DOHH2 (cell line): Measurements from ENCODE around the gene ZBED2.
A peak's percentile ranks its signal among the peaks of the same experiment; 100 is the strongest.

ENCODE experiments used
- H3F3A ChIP-seq: fragments of 200-600 bp; sonication (generic), shearing (Covaris generic); 2 replicates; pipeline ENCODE4 v1.6.0; 2016; ENCODE audit warnings: antibody characterized with exemption, mild to moderate bottlenecking; ENCODE audit not compliant: control insufficient read depth, insufficient read depth
- H3K27ac ChIP-seq: fragments of 200-600 bp; sonication (generic); 2 replicates; pipeline ENCODE4 v1.5.1; 2014; ENCODE audit warnings: low read depth, mild to moderate bottlenecking, low read length, moderate library complexity
- H3K27me3 ChIP-seq: fragments of 200-600 bp; sonication (generic); 2 replicates; pipeline ENCODE4 v1.6.1; 2014; ENCODE audit warnings: mild to moderate bottlenecking, low read length, mixed read lengths; ENCODE audit not compliant: control insufficient read depth
- H3K36me3 ChIP-seq: fragments of 200-600 bp; sonication (generic); 2 replicates; pipeline ENCODE4 v1.6.1; 2014; ENCODE audit warnings: mild to moderate bottlenecking, low read length, moderate library complexity, mixed read lengths; ENCODE audit not compliant: control insufficient read depth
- H3K4me1 ChIP-seq: fragments of 200-600 bp; sonication (generic); 2 replicates; pipeline ENCODE4 v1.6.1; 2014; ENCODE audit warnings: mild to moderate bottlenecking, low read length, mixed read lengths; ENCODE audit not compliant: control insufficient read depth
- H3K4me2 ChIP-seq: fragments of 200-600 bp; sonication (generic); 2 replicates; pipeline ENCODE4 v1.6.0; 2014; ENCODE audit warnings: mild to moderate bottlenecking, low read length, moderate library complexity
- H3K4me3 ChIP-seq: fragments of 200-600 bp; sonication (generic); 2 replicates; pipeline ENCODE4 v1.5.1; 2014; ENCODE audit warnings: mild to moderate bottlenecking, low read length, mixed read lengths
- H3K79me2 ChIP-seq: fragments of 200-600 bp; sonication (generic); 2 replicates; pipeline ENCODE4 v1.6.1; 2014; ENCODE audit warnings: mild to moderate bottlenecking, low read length, mixed read lengths; ENCODE audit not compliant: control insufficient read depth
- H3K9me2 ChIP-seq: fragments of 200-600 bp; sonication (generic); replicated peaks from 2 replicates; pipeline ENCODE4 v1.6.1; 2014; ENCODE audit warnings: mild to moderate bottlenecking, low read length, mixed read lengths; ENCODE audit not compliant: control insufficient read depth
- H3K9me3 ChIP-seq: fragments of 200-600 bp; sonication (generic); 2 replicates; pipeline ENCODE4 v1.6.1; 2014; ENCODE audit warnings: antibody characterized with exemption, low read length, mixed read lengths; ENCODE audit not compliant: control insufficient read depth, insufficient read depth
- H4K20me1 ChIP-seq: fragments of 200-600 bp; sonication (generic); 2 replicates; pipeline ENCODE4 v1.6.0; 2014; ENCODE audit warnings: low read depth, mild to moderate bottlenecking, antibody characterized with exemption, low read length, moderate library complexity; ENCODE audit not compliant: control insufficient read depth, insufficient read depth
- CTCF ChIP-seq: fragments of 200-600 bp; sonication (generic); IDR thresholded peaks from one replicate; pipeline ENCODE4 v1.5.1; 2014; ENCODE audit warnings: antibody characterized with exemption, mild to moderate bottlenecking, low read depth, low read length; ENCODE audit not compliant: poor library complexity, severe bottlenecking
- EZH2phosphoT487 ChIP-seq: fragments of 200-600 bp; sonication (generic); IDR thresholded peaks from 2 replicates; pipeline ENCODE4 v1.6.1; 2017; ENCODE audit warnings: borderline replicate concordance, mild to moderate bottlenecking, antibody characterized with exemption, low read length, moderate library complexity, mixed read lengths

The ZBED2 gene

GRCh38 chr3:111617912-111618601 lies 22.9 kb upstream of the ZBED2 start:
- Histone ChIP-seq H3K4me1 (peaks cover 11% of the 10 kb centered on the region), H3K27ac (no peak overlapping the region)

GRCh38 chr3:111617406-111617805 lies 22.3 kb upstream of the ZBED2 start:
- peaks cover 3% of the 10 kb centered on the region; the same call in 1 of the 2 replicates for H3K9me3 ChIP-seq
- TF ChIP-seq EZH2phosphoT487 (no peak), CTCF (no peak)
- no peak overlapping the region for H3K4me2 ChIP-seq
- H3K27ac ChIP-seq, result no peak overlapping the region
- H3K9me2 ChIP-seq, result no peaks in the 10 kb centered on the region
- no peaks in the 10 kb centered on the region for H3K79me2 ChIP-seq
- peaks cover 11% of the 10 kb centered on the region for H3K4me1 ChIP-seq
- H3K36me3 ChIP-seq, result no peaks in the 10 kb centered on the region
- H3K4me3 ChIP-seq, result no peak overlapping the region
- H4K20me1 ChIP-seq, result no peaks in the 10 kb centered on the region
- H3F3A ChIP-seq, result no peaks in the 10 kb centered on the region
- H3K27me3 ChIP-seq, result no peaks in the 10 kb centered on the region

More at GRCh38 chr3:111617912-111618601, 22.9 kb upstream of the ZBED2 start:
- TF ChIP-seq CTCF (no peak), EZH2phosphoT487 (no peak)
- no peaks in the 10 kb centered on the region for H4K20me1 ChIP-seq
- H3K79me2 ChIP-seq, result no peaks in the 10 kb centered on the region
- H3K27me3 ChIP-seq, result no peaks in the 10 kb centered on the region
- H3K36me3 ChIP-seq, result no peaks in the 10 kb centered on the region
- peaks cover 3% of the 10 kb centered on the region; the same call in 1 of the 2 replicates for H3K9me3 ChIP-seq
- no peaks in the 10 kb centered on the region for H3K9me2 ChIP-seq
- H3K4me3 ChIP-seq, result no peak overlapping the region
- no peak overlapping the region for H3K4me2 ChIP-seq
- H3F3A ChIP-seq, result no peaks in the 10 kb centered on the region

GRCh38 chr3:111616417-111617105 lies 21.4 kb upstream of the ZBED2 start:
- no peaks in the 10 kb centered on the region for H3K9me2 ChIP-seq
- H3K36me3 ChIP-seq, result no peaks in the 10 kb centered on the region
- no peak overlapping the region for H3K27ac ChIP-seq
- peak; percentile 10 for TF ChIP-seq CTCF
- no peak for TF ChIP-seq EZH2phosphoT487
- H3K27me3 ChIP-seq, result no peaks in the 10 kb centered on the region
- H3K4me3 ChIP-seq, result no peak overlapping the region
- no peaks in the 10 kb centered on the region for H3K79me2 ChIP-seq
- no peak overlapping the region for H3K4me2 ChIP-seq
- H3F3A ChIP-seq, result no peaks in the 10 kb centered on the region
- H4K20me1 ChIP-seq, result no peaks in the 10 kb centered on the region
- H3K9me3 ChIP-seq, result peaks cover 3% of the 10 kb centered on the region; the same call in 1 of the 2 replicates
- H3K4me1 ChIP-seq, result peaks cover 11% of the 10 kb centered on the region
